GM18867 (cell line): ENCODE measurements around the gene NPM3.
A peak's percentile ranks its signal among the peaks of the same experiment; 100 is the strongest.

Experiments used
- ATAC-seq: cut with Tn5 transposase; IDR thresholded peaks from one replicate; pipeline ENCODE4 v1.9.1; 2021; ENCODE audit warnings: mild to moderate bottlenecking, moderate library complexity; ENCODE audit not compliant: unreplicated experiment

NPM3 gene, protein sequence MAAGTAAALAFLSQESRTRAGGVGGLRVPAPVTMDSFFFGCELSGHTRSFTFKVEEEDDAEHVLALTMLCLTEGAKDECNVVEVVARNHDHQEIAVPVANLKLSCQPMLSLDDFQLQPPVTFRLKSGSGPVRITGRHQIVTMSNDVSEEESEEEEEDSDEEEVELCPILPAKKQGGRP

DNA sequence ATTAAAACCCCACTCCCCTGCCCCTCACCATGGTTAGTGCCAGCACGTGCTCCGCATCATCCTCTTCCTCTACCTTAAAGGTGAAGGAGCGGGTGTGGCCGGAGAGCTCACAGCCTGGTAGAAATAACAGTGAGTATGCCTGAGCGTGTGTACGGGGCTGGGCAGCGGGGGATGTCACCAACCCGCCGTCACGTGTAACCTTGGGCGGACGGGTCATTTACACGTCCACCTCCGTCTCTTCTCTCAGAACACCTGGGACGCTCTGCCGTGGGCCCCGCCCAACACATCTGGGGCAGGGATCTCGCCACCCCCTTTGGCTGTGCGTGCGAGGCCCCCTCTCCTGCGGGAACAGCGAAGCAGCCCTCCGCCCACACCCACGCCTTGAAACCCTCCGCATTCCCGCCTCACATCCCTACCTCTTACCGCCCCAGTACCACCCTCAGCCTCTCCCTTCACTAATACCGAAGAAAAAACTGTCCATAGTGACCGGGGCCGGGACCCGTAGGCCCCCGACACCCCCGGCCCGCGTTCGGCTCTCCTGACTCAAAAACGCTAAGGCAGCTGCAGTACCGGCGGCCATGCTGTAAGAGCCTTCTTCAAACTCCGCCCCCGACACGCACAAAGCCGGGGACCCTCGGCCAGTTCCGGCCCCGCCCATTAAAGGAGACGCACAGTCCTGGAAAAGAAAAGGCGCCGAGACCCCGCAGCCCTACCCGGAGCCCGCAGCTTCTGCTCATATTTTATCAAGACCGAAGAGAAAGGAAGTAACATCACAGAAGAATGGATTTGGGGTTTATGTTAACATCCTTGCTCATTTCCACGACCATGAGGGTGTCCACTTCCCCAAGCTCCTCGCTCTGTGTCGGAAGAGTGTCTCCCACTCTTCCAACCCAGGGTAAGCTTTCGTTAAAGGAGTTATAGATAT is at the start of gene NPM3:
Gene NPM3 (minus strand): TSS at position 636 of the 925 bp plus-strand sequence. CDS start 56 bp downstream, at position 580.
- peak; percentile 65 for ATAC-seq

DNA sequence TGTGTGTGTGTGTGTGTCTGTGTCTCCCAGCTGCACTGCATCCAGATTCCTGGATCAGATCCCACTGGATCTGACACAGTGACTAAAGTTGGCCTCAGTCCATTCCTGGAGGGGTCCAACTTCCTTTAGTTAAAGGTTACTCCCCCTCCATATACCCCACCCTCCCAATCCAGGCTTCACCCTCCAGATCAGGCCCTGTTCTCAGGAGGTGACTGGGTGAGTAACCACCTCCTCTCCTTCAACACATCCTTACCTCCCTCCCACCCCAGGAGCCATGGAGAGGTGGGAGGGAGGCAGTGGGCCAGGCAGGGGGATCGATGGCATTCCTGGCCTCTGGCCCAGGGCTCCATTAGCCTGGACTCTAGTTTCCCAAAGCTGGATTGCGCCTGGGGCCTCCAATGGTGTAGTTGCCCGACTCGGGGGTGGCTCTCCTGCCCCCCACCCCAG is 49.1 kb upstream of the NPM3 start:
- no peak for ATAC-seq

DNA sequence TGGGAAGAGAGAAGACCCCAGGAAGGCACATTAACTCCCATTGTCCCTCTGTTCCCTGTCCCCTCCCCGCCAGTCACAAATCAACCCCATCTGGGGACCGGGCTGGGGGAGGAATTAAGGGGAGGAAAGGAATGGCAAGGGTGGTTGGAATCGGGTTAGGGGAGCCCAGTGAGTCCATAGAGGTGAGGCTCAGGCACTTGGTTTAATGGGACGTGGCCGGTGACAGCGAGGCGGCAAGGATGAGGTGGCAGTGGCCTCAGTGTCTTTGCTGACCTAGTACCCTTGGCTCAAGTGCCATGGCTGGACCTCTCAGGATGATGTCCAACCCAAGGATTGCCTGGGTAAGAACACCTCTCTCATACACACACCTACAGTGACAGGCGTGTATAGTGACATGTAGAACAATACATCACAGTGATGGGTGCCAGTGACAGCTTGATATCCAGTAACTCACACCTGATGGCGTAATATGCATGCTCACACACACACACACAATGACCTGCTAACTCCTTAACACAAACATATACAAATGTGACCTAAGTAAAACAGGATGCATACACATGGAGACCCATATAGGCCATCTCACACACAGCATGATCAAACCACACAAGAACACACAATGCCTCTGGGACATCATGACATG is 48.0 kb upstream of the NPM3 start:
- ATAC-seq = no peak

DNA sequence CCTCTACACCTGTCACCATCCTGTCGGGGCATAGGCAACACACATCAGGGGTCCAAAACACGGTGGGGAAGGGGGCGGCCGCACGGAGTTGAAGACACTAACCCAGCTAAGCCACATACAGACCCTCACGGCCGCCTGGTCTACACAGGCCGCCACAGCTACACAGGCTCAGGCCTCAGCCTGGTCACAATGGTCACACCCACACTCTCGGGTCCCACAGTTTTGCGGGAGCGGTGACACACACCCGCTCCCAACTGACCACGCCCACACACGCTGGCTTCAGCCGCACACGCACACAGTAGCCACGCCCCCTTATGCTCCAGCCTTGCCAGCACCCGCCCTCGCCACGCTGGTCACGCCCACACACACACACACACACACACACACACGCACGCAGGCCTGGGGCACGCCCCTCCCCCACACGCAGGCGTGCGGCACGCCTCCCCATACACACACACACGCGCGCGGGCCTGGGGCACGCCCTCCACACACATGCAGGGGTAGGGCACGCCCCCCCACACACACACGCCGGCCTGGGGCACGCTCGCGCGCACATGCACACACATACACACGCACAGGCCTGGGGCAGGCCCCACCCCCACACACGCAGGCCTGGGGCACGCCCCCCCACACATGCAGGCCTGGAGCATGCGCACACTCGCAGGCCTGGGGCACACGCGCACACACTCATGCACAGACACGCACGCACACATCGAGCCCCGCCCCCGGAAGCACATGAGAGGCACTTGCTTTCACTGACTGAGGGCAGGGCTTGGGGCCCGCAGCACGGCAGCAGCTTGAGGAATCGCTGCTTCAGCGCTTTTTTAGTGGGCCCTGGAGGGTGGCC is 47.3 kb upstream of the NPM3 start:
- peak; percentile 69 for ATAC-seq

DNA sequence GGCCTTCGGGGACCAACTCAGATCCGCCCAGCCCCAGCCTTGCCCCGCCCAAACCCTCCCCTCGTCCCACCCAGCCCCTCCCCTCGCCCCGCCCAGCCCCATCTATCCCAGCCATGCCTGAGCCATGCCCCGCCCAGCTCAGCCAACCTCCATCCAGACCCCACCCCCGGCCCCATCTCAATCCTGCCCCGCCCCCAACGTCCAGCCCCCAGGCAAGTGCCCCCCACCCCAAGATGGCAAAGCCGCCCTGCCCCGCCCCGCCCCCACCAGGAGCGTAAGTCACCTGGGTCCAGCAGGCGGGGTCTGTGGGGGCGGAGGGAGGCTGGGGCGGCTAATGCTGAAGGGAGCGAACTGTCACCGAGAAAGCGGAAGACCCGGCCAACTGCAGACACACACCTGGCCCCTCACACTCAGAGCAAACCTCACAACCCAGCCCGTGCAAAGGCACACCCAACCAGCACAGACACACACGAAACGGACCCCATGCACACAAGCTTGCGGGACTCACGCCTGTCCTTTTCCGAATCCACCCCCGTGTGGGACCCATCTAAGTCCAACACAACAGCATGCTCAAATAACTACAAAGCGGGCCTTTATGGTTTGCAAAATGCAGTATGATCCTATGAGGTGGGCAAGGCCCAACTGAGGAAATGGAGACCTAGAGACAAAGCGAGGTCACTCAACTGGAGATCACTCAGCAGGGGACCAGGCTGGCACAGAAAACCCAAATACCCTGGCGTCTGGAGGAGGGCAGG is 46.5 kb upstream of the NPM3 start:
- peak; percentile 13 for ATAC-seq

DNA sequence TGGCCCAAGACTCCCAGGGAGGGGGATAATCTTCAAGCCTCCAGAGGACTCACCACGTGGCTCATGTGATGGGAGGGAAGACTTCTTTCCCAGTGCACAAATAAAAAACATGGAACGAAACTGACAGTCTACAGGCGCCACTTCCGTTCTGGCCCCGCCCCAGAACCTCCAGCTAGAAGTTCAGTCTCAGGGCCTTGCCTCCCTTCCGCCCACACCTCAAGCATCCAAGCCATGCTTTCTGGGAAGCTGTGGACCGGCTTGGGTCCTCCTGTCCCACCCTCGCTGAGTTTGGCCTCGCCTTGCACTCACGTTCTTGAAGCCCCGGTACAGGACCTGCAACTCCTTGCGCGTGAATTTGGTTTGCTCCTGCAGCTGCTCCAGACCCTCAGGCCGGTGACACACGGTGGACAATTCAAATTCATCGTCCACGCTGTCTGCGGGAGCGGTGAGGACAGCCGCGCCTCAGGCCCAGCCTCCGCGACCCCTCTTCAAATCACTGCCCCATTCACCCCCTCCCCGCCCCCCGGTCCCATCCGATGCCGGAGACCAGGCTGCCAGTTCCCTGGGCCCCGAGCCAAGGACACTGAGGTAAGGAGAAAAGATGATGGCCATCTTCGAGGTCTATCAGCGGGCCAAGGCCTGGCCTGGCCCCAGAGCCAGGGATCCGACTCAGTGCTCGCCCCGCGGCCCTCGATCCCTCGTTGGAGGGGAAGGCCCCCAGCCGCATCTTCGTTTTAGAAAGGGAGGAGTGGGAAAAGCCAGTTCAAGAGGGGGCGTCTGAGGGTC is 45.7 kb upstream of the NPM3 start:
- ATAC-seq = no peak

- ATAC-seq = no peak
Observed at GRCh38 chr10:101827919-101828600, 44.8 kb upstream of the NPM3 start.

DNA sequence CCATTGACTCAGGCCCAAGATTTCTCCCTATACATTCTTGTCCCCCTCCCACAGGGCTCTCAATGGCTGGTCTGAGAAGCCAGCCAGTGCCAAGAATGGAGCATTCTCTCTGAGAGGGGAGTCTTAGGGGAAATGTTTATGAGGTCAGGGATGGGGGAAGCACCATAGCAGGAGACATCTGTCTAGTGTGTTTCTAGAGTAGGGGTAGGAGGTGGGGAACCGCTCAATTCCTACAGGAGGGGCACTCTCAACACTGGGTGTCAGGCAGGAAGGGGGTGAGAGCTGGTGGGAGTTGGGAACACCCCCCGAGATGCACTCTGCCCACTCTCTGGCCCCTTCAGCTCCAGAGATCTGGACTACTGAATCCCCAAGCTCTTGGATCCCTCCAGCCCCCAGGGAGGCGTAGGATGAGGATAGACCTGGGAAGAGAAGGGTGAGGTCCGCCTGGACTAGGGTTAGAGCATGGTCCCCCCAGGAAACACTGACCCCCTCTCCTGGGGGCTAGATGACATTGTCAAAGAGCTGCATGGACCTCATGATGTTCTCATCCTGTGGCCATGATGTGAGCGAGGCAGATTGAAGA is 43.7 kb upstream of the NPM3 start:
- ATAC-seq = no peak

DNA sequence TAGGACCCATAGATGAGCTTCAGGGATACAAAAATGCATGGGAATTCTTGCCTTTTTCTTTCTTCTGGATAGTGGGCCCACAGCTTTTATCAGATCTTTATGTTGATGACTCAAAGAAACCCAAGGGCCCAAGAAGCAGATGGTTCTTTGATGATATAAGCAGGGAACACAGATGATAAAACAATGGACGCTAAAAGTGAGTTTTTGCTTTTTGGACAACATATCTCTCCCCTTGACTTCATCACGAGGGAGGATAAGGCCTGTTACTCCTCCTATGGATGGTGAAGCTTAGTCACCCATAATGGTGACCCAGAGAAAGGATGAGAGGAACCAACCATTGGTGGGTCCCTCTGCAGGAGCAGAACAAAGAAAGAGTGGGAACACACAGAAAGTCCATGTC is 41.5 kb upstream of the NPM3 start:
- ATAC-seq = no peak

DNA sequence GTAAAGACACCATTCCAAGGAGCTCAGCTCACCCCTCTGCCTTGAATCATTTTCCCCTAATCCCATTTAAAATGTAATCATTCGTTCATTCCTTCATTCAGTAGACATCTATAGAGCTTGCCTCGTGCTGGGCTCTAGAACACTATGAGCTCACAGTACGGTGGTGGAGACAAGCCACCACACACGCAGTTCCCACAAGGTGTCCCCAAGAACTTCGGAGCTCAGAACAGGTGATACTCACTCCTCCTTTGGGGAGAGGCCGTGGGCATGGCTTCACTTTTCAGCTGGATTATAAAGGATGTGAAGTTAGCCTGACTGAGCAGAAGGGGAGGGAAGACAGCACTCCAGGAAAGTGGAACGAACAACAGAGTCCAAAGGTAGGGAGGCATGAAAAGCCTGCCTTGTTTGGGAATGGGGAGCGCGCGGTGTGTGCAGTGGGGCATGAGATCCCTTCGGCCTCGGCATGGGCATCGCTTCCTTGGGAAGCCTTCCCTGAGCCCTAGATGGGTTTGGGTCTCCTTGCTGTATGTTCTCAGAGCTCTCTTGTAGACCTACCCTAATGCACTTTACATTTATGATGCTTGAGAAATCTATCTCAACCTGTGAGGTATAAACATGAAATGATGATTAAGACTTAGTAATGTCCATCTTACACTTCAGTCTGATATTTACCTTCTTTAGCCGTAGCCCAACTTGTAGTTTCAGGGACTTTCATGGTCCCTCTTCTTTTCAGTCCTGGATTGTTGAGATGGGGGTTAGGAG is 35.8 kb upstream of the NPM3 start:
- ATAC-seq = peak; percentile 11

DNA sequence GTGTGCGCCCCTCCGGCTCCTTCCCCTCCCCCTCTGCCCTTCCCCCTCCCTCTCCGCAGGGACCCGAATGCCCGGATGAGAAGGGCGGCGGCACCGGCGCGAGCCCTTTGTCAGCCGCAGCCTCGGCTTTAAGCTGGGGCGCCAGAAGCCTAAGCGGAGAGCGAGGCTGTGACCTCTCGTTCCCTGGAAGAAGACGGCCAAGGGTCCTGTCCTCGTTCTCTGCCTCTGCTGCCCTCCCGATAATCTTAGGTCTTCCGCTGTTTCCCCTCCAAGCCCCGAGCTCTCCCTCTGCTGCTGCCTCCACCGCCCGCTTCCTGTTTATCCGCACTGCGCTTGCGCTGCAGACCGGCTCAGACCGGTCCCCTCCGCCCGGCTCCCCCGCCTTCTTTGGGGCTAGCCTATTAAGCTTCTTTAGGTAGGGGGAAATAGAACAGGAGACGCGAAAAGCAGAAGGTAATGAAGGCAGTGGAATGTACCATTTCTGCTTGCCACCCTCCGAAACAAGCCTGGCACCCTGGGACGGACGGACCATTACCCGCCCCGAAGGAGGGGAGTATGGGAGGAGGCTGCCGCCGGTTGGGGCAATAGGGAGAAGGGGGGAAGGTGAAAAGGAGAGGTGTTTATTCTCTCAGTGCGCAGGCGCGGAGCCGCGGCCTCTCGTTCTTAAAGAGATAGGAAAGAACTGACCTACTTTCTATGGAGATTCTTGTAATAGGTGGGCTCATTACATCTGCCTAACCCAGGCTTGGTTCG is 35.0 kb upstream of the NPM3 start, which contains the start of gene OGA:
Gene OGA (minus strand): TSS at position 326 of the 753 bp plus-strand sequence. CDS start 422 bp downstream, outside the sequence.
- peak; percentile 86 for ATAC-seq

GRCh38 chr10:101817337-101818118 is 34.3 kb upstream of the NPM3 start:
- peak; percentile 2 for ATAC-seq

DNA sequence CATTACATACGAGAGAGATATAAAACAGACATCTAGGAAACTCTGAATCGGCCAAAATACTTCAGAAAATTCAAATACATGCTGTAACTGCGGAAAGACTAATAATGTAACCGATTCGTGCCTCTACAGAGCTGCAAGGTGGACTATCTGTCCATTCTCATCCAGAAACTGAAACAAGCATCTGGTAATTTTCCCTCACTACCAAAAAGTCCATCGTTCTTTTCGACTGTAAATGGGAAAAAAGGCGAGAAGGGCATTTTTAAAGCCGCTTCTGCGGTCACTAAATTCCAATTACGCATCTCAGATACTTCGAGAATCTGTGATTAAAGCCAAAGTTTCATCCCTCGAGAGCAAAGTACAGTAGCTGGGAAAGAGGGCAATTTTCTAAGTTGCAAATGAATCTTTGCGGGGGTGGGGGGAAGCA is 33.7 kb upstream of the NPM3 start:
- no peak for ATAC-seq

GRCh38 chr10:101816376-101816775 is 33.1 kb upstream of the NPM3 start:
- no peak for ATAC-seq

DNA sequence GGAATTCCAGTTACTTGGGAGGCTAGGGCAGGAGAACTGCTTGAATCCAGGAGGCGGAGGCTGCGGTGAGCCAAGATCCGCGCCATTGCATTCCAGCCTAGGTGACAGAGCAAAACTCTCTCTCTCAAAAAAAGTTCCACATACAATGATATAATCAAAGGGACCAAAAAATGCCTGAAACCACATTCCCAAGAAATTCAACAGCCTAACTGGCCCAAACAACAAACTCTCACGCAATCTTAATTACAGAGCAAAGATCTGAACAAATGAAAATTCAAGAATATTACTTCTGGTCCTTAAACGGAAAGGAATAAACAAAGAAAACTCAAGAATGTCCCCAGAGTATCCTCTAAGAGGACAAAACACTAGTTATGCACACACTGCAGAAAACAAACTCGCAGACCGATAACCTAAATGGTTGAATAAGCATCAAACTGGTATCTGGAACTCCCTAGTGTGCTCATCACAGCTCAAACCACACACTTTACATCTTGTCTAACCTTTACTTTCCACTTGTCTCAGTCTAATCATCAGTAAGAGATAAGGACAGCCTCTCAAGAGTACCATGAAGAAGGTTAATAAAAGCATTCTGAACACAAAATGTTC is 31.3 kb upstream of the NPM3 start:
- peak; percentile 30 for ATAC-seq

- ATAC-seq = no peak
Observed at GRCh38 chr10:101812606-101813005, 29.4 kb upstream of the NPM3 start.
